Sigmoid colon (tissue), 7 donors: ENCODE data around the gene PFKP. TPM values are rescaled to one million over a fixed set of nuclear protein-coding genes. Genes with fewer than 3 reads are reported as not detected.
A peak's percentile ranks its signal among the peaks of the same experiment; 100 is the strongest.

ENCODE experiments used
- DNase-seq: peaks from one replicate; pipeline ENCODE4 v3.0.0-alpha.2; 2019
- H3K27ac ChIP-seq, 4 donors: fragments of 200-600 bp; sonication (generic); one replicate each; pipeline ENCODE4 v1.5.1; 2016 to 2019; ENCODE audit warnings: mild to moderate bottlenecking in 1 of 4
- H3K27me3 ChIP-seq, 3 donors: fragments of 200-600 bp; sonication (generic); one replicate each; pipeline ENCODE4 v1.5.1; 2019; ENCODE audit warnings: mild to moderate bottlenecking in 1 of 3
- H3K36me3 ChIP-seq, 4 donors: fragments of 200-600 bp; sonication (generic); one replicate each; pipeline ENCODE4 v1.5.1; 2016 to 2019
- H3K4me1 ChIP-seq, 4 donors: fragments of 200-600 bp; sonication (generic); one replicate each; pipeline ENCODE4 v1.5.1; 2017 to 2019
- H3K4me3 ChIP-seq, 4 donors: fragments of 200-600 bp; sonication (generic); one replicate each; pipeline ENCODE4 v1.5.1; 2017 to 2019; ENCODE audit warnings: mild to moderate bottlenecking in 2 of 4, moderate library complexity in 1 of 4
- H3K9me3 ChIP-seq, 4 donors: fragments of 200-600 bp in 3 of 4; sonication (generic) in 3 of 4; one replicate each; pipeline versions ENCODE4 v1.5.1 to v1.6.1; 2013 to 2019
- EP300 ChIP-seq, 4 donors: sonication (generic); formaldehyde crosslinking; IDR thresholded peaks; one replicate each; pipeline ENCODE4 v1.6.1; 2017; ENCODE audit warnings: antibody characterized with exemption in 4 of 4
- POLR2A ChIP-seq, 2 donors: fragments of 450-650 bp; IDR thresholded peaks; one replicate each; pipeline ENCODE4 v1.6.1; 2016; ENCODE audit warnings: antibody characterized with exemption in 2 of 2, mild to moderate bottlenecking in 2 of 2, moderate library complexity in 2 of 2
- POLR2AphosphoS5 ChIP-seq, 4 donors: sonication (generic); formaldehyde crosslinking; IDR thresholded peaks; one replicate each; pipeline ENCODE4 v1.6.1; 2017; ENCODE audit warnings: antibody characterized with exemption in 4 of 4
- WGBS, 2 donors: extraction: QIAGEN DNeasy Blood & Tissue Kit; methylation state at CpG; one replicate each; pipeline ENCODE4 v1.1.7; 2013; 5-methylcytosine and 5-hydroxymethylcytosine counted together
- intact Hi-C: fragments of 100-400 bp; cut with DNase I; formaldehyde crosslinking; loops from one replicate; pipeline ENCODE4 v1.15.1; 2023
- polyA plus RNA-seq, 3 donors: library from polyadenylated mRNA; stranded (reverse); fragments of 200-250 nt; gene quantifications; one replicate each; pipeline ENCODE4 v1.2.3, GENCODE V29; 2013
- total RNA-seq, 4 donors: library from RNA; depleted of rRNA; stranded (reverse); fragments of >200 nt; gene quantifications; one replicate each; pipeline ENCODE4 v1.1.0, GENCODE V29; 2016
- TF ChIP-seq, protein P1 (sequence below), 4 experiments: fragments of 450-650 bp in 3 of 4; fragments of 200-600 bp in 1 of 4; IDR thresholded peaks; one replicate each; pipeline ENCODE4 v1.5.1; 2016 to 2019; ENCODE audit warnings: antibody characterized with exemption in 4 of 4, mild to moderate bottlenecking in 3 of 4, moderate library complexity in 2 of 4
- donor health status: healthy with polysubstance abuse.
- donor health status: Bipolar disorder and iron deficiency.
- donor health status: healthy.

PFKP gene
- total and polyA plus RNA-seq, 7 donors, result 26.4 to 105 (median 46.0) TPM

DNA sequence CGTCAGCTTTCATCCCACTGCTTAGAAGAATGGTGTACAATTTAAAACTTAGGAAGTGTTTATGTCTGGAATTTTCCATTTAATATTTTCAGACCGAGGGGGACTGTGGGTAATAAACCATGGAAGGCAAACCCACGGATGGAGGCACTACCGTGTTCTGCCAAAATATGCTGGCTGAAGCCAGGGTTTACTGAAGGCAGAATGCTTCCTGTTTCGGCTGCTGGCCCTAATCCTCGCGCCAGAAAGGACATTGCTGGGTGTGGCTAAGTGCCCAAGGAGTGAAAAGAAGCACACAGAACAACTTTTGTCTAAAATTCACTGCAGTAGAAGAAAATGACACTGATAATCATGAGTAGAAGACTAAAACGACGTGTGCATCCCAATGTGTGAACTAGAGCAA lies 72.9 kb downstream of the PFKP start:
- no peaks in the 10 kb centered on the region for H3K9me3 ChIP-seq
- no peaks in the 10 kb centered on the region for H3K27me3 ChIP-seq
- peaks cover 0 to 38% (median 32%) of the 10 kb centered on the region in 4 donors for H3K4me1 ChIP-seq
- H3K4me3 ChIP-seq, result no peak overlapping the region
- peaks cover 55 to 97% (median 66%) of the 10 kb centered on the region in 4 donors for H3K36me3 ChIP-seq
- H3K27ac ChIP-seq, result peak overlapping the region; percentile 4 to 55 (median 40)
- WGBS, 2 donors, result 42 to 79% methylated on average over 9 of the region's 9 CpGs
- TF ChIP-seq POLR2AphosphoS5 (IDR thresholded peaks at IDR 0.05) (no peak), POLR2A (IDR thresholded peaks at IDR 0.05) (no peak), EP300 (IDR thresholded peaks at IDR 0.05) (no peak)
- TF ChIP-seq, protein P1, sequence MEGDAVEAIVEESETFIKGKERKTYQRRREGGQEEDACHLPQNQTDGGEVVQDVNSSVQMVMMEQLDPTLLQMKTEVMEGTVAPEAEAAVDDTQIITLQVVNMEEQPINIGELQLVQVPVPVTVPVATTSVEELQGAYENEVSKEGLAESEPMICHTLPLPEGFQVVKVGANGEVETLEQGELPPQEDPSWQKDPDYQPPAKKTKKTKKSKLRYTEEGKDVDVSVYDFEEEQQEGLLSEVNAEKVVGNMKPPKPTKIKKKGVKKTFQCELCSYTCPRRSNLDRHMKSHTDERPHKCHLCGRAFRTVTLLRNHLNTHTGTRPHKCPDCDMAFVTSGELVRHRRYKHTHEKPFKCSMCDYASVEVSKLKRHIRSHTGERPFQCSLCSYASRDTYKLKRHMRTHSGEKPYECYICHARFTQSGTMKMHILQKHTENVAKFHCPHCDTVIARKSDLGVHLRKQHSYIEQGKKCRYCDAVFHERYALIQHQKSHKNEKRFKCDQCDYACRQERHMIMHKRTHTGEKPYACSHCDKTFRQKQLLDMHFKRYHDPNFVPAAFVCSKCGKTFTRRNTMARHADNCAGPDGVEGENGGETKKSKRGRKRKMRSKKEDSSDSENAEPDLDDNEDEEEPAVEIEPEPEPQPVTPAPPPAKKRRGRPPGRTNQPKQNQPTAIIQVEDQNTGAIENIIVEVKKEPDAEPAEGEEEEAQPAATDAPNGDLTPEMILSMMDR (IDR thresholded peaks at IDR 0.05), result no peak
- intact Hi-C loops, result no loop called here
- peak; percentile 59 for DNase-seq

DNA sequence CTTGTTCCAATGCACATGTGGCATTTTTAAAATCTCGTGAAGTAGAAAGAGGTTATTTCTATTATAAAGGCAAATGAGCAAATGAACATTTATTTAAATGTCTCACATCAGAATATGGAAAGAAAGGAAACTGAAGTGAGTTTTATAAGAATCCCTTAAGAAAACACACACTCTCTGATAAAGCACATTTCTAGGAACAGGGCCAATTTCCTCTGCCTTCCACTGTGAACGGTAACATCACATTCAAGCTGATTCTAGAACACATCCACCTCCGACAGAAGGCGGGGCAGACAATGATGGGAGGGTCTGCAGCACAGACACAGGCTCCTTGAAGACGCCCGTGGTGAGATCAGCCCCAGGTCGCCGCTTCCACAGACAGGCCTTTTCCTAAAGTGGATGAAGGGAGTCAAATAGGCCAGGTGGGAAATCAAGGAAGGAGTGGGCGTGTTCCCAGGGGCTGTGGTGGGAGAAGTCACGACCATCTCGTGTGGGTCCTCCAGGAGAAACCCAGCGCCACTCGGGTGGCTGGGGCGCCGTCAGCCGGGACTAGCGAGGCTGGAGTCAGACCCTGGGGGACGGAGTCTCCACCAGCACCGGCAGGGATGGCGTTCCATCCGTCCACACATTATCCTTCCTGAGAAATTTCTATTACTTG lies 74.1 kb downstream of the PFKP start:
- H3K36me3 ChIP-seq, result peaks cover 65 to 99% (median 72%) of the 10 kb centered on the region in 4 donors
- 90 to 95% methylated on average over 21 of the region's 21 CpGs for WGBS, 2 donors
- intact Hi-C loops, result no loop called here

DNA sequence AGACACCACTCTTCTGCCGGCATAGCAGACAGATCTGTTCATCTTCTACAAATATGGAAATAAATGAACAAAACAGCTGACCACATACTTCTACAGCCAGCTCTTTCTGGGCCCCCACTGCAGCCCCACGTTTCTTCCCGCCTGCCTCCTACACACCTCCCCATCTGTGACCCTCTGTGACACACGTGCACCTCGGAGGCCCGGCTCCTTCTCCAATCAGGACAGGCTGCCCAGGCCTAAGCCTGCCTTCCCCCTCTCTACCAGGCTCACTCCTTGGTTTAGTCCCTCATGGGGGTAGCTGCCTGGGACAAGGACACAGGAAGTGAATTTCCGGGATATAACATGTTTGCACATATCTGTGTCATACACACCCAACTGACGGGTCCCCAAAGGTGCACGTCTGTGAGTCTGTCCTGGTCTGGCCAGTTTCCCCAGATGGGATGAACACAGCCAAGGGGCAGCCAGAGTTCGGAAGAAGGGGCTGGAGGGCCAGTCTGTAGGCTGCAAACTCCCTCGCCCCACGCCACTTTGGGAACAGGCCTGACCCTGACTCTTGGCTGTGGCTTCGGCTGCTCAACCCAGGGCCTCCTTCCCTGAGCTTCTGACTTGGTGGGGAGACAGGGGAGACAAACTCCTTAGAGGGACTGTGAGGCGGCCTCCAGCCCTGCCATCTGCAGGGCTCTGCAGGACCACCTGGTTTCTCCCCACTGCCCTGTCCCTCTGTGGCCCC lies 75.0 kb downstream of the PFKP start:
- peaks cover 0 to 28% (median 23%) of the 10 kb centered on the region in 4 donors for H3K4me1 ChIP-seq
- H3K36me3 ChIP-seq, result peaks cover 67 to 99% (median 70%) of the 10 kb centered on the region in 4 donors
- no peaks in the 10 kb centered on the region for H3K27me3 ChIP-seq
- H3K27ac ChIP-seq, result peak overlapping the region in 1 of 4 donors; percentile 26
- no peaks in the 10 kb centered on the region for H3K9me3 ChIP-seq
- TF ChIP-seq POLR2AphosphoS5 (IDR thresholded peaks at IDR 0.05) (no peak), POLR2A (IDR thresholded peaks at IDR 0.05) (no peak)
- TF ChIP-seq, protein P1 (IDR thresholded peaks at IDR 0.05), result no peak
- H3K4me3 ChIP-seq, result no peak overlapping the region
- peak; percentile 64 for DNase-seq
- intact Hi-C loops, result no loop called here
- 91 to 94% methylated on average over 14 of the region's 14 CpGs for WGBS, 2 donors

More for the DNA sequence above, 74.1 kb downstream of the PFKP start:
- DNase-seq, result peak; percentile 60
- Histone ChIP-seq H3K4me1 (peaks cover 0 to 28% (median 26%) of the 10 kb centered on the region in 4 donors), H3K9me3 (no peaks in the 10 kb centered on the region), H3K4me3 (no peak overlapping the region), H3K27me3 (no peaks in the 10 kb centered on the region), H3K27ac (peak overlapping the region in 2 of 4 donors; percentile 26 to 55)
- TF ChIP-seq POLR2A (IDR thresholded peaks at IDR 0.05) (no peak), EP300 (IDR thresholded peaks at IDR 0.05) (no peak), POLR2AphosphoS5 (IDR thresholded peaks at IDR 0.05) (no peak)
- TF ChIP-seq, protein P1 (IDR thresholded peaks at IDR 0.05), result no peak

DNA sequence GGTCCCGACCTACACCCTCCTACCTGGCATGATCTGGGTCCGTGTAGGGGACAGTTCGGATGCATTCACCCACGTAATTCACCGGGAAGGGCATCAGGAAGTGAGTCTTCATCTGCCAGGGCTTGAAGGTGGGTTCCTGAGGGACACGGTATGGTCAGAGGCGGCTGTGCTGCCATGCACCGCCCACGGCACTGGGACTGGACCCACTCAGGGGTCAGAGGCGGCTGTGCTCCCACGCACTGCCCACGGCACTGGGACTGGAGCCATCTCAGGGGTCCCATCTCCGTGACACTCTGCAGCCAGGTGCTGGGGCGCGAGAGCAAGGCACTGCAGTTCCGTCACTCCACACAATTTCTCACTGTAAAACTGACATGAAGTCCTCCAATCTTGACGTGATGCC lies 76.0 kb downstream of the PFKP start:
- Histone ChIP-seq H3K9me3 (no peaks in the 10 kb centered on the region), H3K4me1 (peaks cover 0 to 21% (median 18%) of the 10 kb centered on the region in 4 donors), H3K27ac (no peak overlapping the region), H3K4me3 (no peak overlapping the region), H3K36me3 (peaks cover 62 to 99% (median 70%) of the 10 kb centered on the region in 4 donors), H3K27me3 (no peaks in the 10 kb centered on the region)
- DNase-seq, result peak; percentile 57
- TF ChIP-seq, protein P1 (IDR thresholded peaks at IDR 0.05), result no peak
- no peak for TF ChIP-seq EP300 (IDR thresholded peaks at IDR 0.05)
- no peak for TF ChIP-seq POLR2AphosphoS5 (IDR thresholded peaks at IDR 0.05)
- no peak for TF ChIP-seq POLR2A (IDR thresholded peaks at IDR 0.05)
- intact Hi-C loops, result no loop called here
- WGBS, 2 donors, result 95 to 96% methylated on average over 17 of the region's 17 CpGs
